ENCODE measurements around the gene CCDC178.

DNA sequence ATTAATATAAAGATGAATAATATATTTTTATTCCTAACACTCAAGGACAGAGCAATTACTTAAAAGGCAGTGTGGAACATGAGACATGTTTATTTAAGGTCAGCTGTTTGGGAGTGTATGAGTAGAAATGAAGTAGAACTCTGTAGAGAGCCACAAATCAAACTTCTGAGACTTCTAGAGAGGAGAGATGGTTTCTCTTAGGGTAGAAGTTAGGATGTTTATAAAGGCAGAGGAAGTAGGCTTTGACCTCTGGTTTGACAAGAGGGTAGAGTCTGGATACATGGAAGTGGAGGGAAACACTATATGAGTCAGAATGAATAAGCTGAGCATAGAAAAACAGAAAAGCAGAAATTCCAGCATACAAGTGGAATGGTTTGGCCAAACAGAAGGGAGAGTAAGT lies 405.6 kb downstream of the CCDC178 start:
- TF ChIP-seq GATA2 (IDR thresholded peaks at IDR 0.05; ENCODE audit: low read depth, low read length), result no peak
- no peak for TF ChIP-seq GATA3 (IDR thresholded peaks at IDR 0.05; ENCODE audit: low read depth, low read length)

All from SH-SY5Y (cell line).